Activated effector memory CD4-positive, alpha-beta T cell treated with anti-CD3 and anti-CD28 coated beads, Interleukin-2, amount 50 U/mL, for 16 hours (primary cell): ENCODE data around the gene PAFAH1B2.

Experiments used
- DNase-seq: peaks from one replicate; pipeline ENCODE4 v3.0.0-alpha.2; 2020

The PAFAH1B2 gene

GRCh38 chr11:117223741-117224689 is 79.9 kb downstream of the PAFAH1B2 start:
- peak; percentile 52 for DNase-seq

GRCh38 chr11:117225553-117226170 is 81.6 kb downstream of the PAFAH1B2 start:
- peak; percentile 52 for DNase-seq
